ENCODE measurements around the gene ABHD2.

DNA sequence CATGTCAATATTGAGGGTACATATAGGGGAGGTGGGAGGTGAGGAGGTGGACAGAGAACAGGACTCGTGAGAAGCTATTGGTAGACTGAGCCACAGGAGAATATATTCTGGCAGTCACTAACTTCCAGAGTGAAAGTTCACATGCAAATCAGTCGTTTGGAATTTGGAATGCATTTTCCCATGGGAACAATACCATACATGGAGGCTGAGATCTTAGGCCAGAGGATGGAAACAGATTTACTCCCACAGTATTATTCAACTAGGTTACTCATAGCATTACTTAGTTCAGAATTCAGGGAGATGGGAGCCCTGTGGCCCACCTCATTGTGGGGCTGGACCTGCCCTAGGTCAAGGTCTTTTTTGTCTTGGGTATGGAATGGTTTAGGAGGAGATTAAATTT is 36.4 kb upstream of the ABHD2 start:
- TF ChIP-seq, protein P1, sequence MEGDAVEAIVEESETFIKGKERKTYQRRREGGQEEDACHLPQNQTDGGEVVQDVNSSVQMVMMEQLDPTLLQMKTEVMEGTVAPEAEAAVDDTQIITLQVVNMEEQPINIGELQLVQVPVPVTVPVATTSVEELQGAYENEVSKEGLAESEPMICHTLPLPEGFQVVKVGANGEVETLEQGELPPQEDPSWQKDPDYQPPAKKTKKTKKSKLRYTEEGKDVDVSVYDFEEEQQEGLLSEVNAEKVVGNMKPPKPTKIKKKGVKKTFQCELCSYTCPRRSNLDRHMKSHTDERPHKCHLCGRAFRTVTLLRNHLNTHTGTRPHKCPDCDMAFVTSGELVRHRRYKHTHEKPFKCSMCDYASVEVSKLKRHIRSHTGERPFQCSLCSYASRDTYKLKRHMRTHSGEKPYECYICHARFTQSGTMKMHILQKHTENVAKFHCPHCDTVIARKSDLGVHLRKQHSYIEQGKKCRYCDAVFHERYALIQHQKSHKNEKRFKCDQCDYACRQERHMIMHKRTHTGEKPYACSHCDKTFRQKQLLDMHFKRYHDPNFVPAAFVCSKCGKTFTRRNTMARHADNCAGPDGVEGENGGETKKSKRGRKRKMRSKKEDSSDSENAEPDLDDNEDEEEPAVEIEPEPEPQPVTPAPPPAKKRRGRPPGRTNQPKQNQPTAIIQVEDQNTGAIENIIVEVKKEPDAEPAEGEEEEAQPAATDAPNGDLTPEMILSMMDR (IDR thresholded peaks at IDR 0.05), result no peak
- TF ChIP-seq POLR2A (IDR thresholded peaks at IDR 0.05), result no peak

All from tibial nerve (tissue), 3 donors.